Stimulated activated naive B cell treated with anti-CD40 and anti-IgM and Interleukin-4, amounts not matched to agents 10 μg/mL and 1 μg/mL and 100 μg/mL, for 72 hours (primary cell): Measurements from ENCODE around the gene CTSE.
A peak's percentile ranks its signal among the peaks of the same experiment; 100 is the strongest.

Source experiments
- ATAC-seq, 2 donors: fragments of 150-1000 bp; cut with Tn5 transposase; replicated peaks; 2 replicates each; pipeline ENCODE4 v1.10.0; 2021; ENCODE audit warnings: moderate library complexity in 1 of 2
- DNase-seq: peaks from one replicate; pipeline ENCODE4 v3.0.0; 2021
- H3K27ac Mint-ChIP-seq: one replicate; pipeline ENCODE4 v1.8.0; 2022; ENCODE audit warnings: mild to moderate bottlenecking, mixed read lengths
- H3K27me3 Mint-ChIP-seq, 2 donors: one replicate each; pipeline ENCODE4 v1.8.0; 2022; ENCODE audit warnings: mixed read lengths in 2 of 2
- H3K36me3 Mint-ChIP-seq, 2 donors: one replicate each; pipeline ENCODE4 v1.8.0; 2022; ENCODE audit warnings: mixed read lengths in 2 of 2, mild to moderate bottlenecking in 1 of 2
- H3K4me1 Mint-ChIP-seq, 2 donors: one replicate each; pipeline ENCODE4 v1.8.0; 2022; ENCODE audit warnings: mixed read lengths in 2 of 2, mild to moderate bottlenecking in 1 of 2
- H3K4me3 Mint-ChIP-seq, 2 donors: one replicate each; pipeline ENCODE4 v1.8.0; 2022; ENCODE audit warnings: mild to moderate bottlenecking in 2 of 2, mixed read lengths in 2 of 2, moderate library complexity in 1 of 2
- H3K9me3 Mint-ChIP-seq, 2 donors: one replicate each; pipeline ENCODE4 v1.8.0; 2022; ENCODE audit warnings: mixed read lengths in 2 of 2, mild to moderate bottlenecking in 1 of 2

The CTSE gene

DNA sequence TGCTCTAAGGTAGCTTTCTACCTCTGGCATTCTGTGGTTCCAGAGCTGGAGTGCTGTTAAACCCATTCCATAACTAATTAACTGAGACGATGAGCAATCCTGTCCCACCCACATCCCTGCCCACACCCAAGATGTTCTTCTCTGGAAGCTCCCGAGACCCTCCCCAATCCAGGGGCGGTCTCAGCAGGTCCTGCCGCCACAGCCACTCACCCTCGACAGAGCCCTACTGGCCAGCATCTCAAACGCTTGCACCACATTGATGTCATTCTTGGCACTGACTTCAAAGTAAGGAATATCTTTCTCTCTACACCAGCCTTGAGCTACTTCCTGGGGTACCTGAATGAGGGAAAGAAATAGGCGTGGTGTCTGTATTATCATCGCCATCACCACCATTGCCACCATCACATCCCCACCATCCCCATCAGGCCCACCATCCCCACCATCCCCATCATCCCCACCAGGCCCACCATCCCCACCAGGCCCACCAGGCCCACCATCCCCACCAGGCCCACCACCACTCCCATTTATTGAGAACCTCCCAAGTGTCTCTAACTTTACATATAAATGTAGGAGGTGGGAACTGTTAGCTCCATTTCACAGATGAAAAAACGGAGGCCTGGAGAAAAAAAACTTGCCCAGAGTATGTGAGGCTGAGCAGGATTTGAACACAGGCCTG lies 38.2 kb downstream of the CTSE start:
- Mint-ChIP-seq H3K36me3 (no peaks in the 10 kb centered on the region), H3K9me3 (peaks cover 3 to 6% of the 10 kb centered on the region in 2 donors), H3K4me1 (peaks cover 3 to 11% of the 10 kb centered on the region in 2 donors), H3K27me3 (peaks cover 5 to 11% of the 10 kb centered on the region in 2 donors), H3K4me3 (no peak overlapping the region), H3K27ac (no peak overlapping the region)
- DNase-seq (no peak), ATAC-seq (no peak)

- H3K36me3 Mint-ChIP-seq, result no peaks in the 10 kb centered on the region
- H3K4me3 Mint-ChIP-seq, result no peak overlapping the region
- peaks cover 3 to 11% of the 10 kb centered on the region in 2 donors for H3K4me1 Mint-ChIP-seq
- peaks cover 0 to 1% of the 10 kb centered on the region in 2 donors for H3K27me3 Mint-ChIP-seq
- ATAC-seq (peak; percentile 92 to 96), DNase-seq (peak; percentile 35)
- no peak overlapping the region for H3K27ac Mint-ChIP-seq
- H3K9me3 Mint-ChIP-seq, result peaks cover 3 to 6% of the 10 kb centered on the region in 2 donors
These were observed 39.6 kb downstream of the CTSE start for GRCh38 chr1:205983925-205984725.

DNA sequence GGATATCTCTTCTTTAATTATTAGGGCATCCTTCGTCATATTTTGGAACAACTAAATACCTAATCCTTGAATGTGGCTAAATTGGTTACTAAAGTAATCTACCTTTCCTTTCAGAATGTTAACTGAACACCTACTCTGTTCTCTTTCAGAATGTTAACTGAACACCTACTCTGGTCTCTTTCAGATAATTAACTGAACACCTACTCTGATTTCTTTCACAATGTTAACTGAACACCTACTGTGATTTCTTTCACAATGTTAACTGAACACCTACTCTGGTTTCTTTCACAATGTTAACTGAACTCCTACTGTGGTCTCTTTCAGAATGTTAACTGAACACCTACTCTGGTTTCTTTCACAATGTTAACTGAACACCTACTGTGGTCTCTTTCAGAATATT lies 42.4 kb downstream of the CTSE start:
- Mint-ChIP-seq H3K36me3 (no peaks in the 10 kb centered on the region), H3K27me3 (no peaks in the 10 kb centered on the region), H3K4me3 (no peak overlapping the region), H3K27ac (no peak overlapping the region), H3K4me1 (peaks cover 3 to 11% of the 10 kb centered on the region in 2 donors), H3K9me3 (peaks cover 3 to 6% of the 10 kb centered on the region in 2 donors)
- ATAC-seq (no peak), DNase-seq (no peak)

- no peaks in the 10 kb centered on the region for H3K27me3 Mint-ChIP-seq
- no peaks in the 10 kb centered on the region for H3K36me3 Mint-ChIP-seq
- no peak for ATAC-seq
- peaks cover 3 to 6% of the 10 kb centered on the region in 2 donors for H3K9me3 Mint-ChIP-seq
- H3K4me1 Mint-ChIP-seq, result peaks cover 3 to 11% of the 10 kb centered on the region in 2 donors
- no peak overlapping the region for H3K27ac Mint-ChIP-seq
- H3K4me3 Mint-ChIP-seq, result no peak overlapping the region
- no peak for DNase-seq
These were observed 43.3 kb downstream of the CTSE start for GRCh38 chr1:205980237-205980870.

- ATAC-seq, result no peak
- Mint-ChIP-seq H3K27me3 (no peaks in the 10 kb centered on the region), H3K4me3 (no peak overlapping the region), H3K36me3 (no peaks in the 10 kb centered on the region), H3K27ac (no peak overlapping the region), H3K4me1 (peaks cover 5 to 8% of the 10 kb centered on the region in 2 donors), H3K9me3 (peaks cover 3 to 6% of the 10 kb centered on the region in 2 donors)
- no peak for DNase-seq
These were observed 44.4 kb downstream of the CTSE start for GRCh38 chr1:205979301-205979700.

- peaks cover 0 to 6% of the 10 kb centered on the region in 2 donors for H3K4me1 Mint-ChIP-seq
- peaks cover 3 to 6% of the 10 kb centered on the region in 2 donors for H3K9me3 Mint-ChIP-seq
- peaks cover 0 to under 1% of the 10 kb centered on the region in 2 donors for H3K27me3 Mint-ChIP-seq
- no peak overlapping the region for H3K4me3 Mint-ChIP-seq
- H3K27ac Mint-ChIP-seq, result no peak overlapping the region
- DNase-seq (no peak), ATAC-seq (no peak)
- H3K36me3 Mint-ChIP-seq, result no peaks in the 10 kb centered on the region
These were observed 45.0 kb downstream of the CTSE start for GRCh38 chr1:205978676-205979075.

DNA sequence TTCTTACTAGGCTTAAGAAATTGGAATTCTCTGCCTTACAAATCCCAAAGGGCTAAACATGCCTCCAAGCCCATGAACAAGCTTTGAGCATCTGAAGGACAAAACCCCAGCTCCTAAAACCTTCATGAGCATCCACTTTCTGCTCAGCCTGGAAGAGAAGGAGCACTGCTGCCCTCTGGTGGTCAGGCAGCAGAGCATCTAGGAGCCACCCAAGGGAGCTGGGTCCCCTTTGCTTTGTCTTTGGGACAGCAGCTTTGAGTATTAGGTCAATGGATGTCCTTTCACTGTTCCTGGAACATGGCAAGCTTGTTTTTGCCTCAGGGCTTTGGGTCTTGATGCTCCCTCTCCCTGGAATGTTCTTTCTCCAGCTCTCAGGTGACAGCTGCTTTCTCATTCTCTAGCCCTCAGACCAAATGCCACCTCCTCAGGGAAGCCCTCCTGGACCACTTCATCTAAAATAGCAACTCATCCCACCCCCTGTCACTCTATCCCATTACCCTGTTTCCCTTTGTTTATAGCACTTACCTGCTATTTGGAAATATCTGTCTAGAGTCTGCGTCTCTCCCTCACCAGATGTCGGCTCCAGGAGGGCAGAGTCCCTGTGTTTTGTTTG lies 46.2 kb downstream of the CTSE start:
- DNase-seq (peak; percentile 59), ATAC-seq (peak; percentile 96 to 98)
- Mint-ChIP-seq H3K27ac (no peak overlapping the region), H3K36me3 (no peaks in the 10 kb centered on the region), H3K9me3 (peaks cover 3 to 6% of the 10 kb centered on the region in 2 donors), H3K4me3 (no peak overlapping the region), H3K27me3 (peaks cover 0 to 4% of the 10 kb centered on the region in 2 donors), H3K4me1 (peaks cover 0 to 12% of the 10 kb centered on the region in 2 donors)

DNA sequence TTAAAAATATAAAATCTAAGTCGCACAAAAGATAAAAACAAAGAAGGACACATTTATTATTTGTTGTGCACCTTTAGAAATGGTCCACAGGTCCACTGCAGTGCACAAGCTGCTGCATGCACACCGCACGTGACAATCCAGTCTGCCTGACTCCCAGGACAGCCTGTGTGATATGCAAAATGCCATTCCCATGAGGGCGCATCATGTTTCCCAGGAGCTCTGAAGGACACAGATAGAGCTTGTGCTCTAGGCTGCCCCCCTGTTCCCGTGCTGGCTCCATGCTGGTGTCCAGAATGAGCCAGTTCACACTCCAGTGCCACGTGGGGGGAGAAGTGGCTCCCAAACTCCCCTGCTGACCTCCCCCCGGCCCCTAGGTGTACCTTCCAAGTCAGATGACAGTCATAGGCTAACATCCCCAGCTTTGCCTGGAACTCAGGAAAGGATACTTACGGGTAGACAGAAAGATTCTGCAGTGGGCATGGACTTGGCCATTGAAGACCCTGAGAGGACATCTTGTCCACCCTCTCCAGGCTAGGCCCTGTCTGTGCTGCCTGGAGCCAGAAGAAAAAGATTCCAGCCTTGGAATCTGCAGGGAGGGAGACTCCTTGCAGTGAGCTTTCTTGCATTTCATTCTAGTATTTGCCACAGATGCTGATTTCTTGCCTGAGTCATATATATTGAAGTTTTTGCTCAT lies 46.8 kb downstream of the CTSE start:
- H3K27ac Mint-ChIP-seq, result no peak overlapping the region

GRCh38 chr1:205976036-205976435 lies 47.7 kb downstream of the CTSE start:
- ATAC-seq (no peak), DNase-seq (no peak)
- H3K27me3 Mint-ChIP-seq, result peaks cover 0 to 4% of the 10 kb centered on the region in 2 donors
- no peak overlapping the region for H3K4me3 Mint-ChIP-seq
- no peak overlapping the region for H3K27ac Mint-ChIP-seq
- H3K9me3 Mint-ChIP-seq, result no peaks in the 10 kb centered on the region
- H3K4me1 Mint-ChIP-seq, result peaks cover 0 to 12% of the 10 kb centered on the region in 2 donors
- no peaks in the 10 kb centered on the region for H3K36me3 Mint-ChIP-seq

More for the DNA sequence above, 46.8 kb downstream of the CTSE start:
- Mint-ChIP-seq H3K36me3 (no peaks in the 10 kb centered on the region), H3K4me1 (peaks cover 0 to 12% of the 10 kb centered on the region in 2 donors), H3K27me3 (peaks cover 0 to 4% of the 10 kb centered on the region in 2 donors), H3K4me3 (no peak overlapping the region), H3K9me3 (peaks cover under 1% of the 10 kb centered on the region in 2 donors)
- no peak for ATAC-seq
- DNase-seq, result no peak

DNA sequence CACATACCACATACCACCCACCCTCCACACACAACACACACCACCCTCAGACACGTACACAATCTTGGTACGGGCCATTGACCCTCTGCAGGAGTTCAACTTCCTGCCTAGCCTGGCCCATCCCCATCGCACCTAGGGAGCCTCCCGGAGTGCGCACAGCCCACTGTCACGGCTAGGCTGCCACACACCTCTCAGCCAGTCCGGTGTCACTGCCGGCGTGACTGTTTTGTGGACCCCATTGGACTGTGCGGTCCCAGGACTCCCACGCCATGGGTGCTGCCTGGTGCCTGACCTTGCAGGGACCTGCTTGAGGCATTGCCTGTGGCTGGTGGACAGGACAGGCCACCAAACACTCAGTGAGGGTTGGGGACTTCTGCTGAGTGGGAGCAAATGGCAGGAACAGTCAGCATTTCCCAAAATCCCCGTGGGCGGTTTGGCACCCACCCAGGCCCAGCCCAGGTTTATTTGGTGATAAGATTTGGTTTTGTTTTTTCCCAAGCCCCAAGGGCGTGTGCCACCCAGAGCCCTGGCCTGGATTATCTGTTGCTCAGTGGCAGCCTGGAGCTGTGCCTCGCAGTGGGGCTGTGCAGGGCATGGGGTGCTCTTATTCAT lies 48.2 kb downstream of the CTSE start:
- peaks cover 0 to 12% of the 10 kb centered on the region in 2 donors for H3K4me1 Mint-ChIP-seq
- DNase-seq (no peak), ATAC-seq (no peak)
- H3K36me3 Mint-ChIP-seq, result no peaks in the 10 kb centered on the region
- peaks cover 0 to 4% of the 10 kb centered on the region in 2 donors for H3K27me3 Mint-ChIP-seq
- no peak overlapping the region for H3K4me3 Mint-ChIP-seq
- no peaks in the 10 kb centered on the region for H3K9me3 Mint-ChIP-seq
- no peak overlapping the region for H3K27ac Mint-ChIP-seq

DNA sequence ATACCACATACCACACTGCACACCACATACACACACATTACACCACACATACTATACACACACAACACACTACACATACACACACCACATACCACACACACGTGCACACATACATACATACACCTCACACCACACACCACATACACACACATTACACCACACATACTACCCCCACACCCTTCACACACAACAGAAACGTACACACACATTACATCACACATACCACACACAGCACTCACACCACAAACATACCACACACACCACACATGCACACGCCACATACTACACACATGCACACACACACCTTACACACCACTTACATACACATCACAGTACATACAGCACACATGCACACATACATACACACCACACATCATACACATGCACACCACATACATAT lies 49.0 kb downstream of the CTSE start:
- Mint-ChIP-seq H3K9me3 (no peaks in the 10 kb centered on the region), H3K27me3 (peaks cover 0 to 4% of the 10 kb centered on the region in 2 donors), H3K4me3 (no peak overlapping the region), H3K27ac (no peak overlapping the region), H3K4me1 (peaks cover 0 to 12% of the 10 kb centered on the region in 2 donors), H3K36me3 (no peaks in the 10 kb centered on the region)
- DNase-seq, result no peak
- ATAC-seq, result no peak

GRCh38 chr1:205973377-205974232 lies 50.1 kb downstream of the CTSE start:
- no peak for DNase-seq
- peaks cover 0 to 4% of the 10 kb centered on the region in 2 donors for H3K27me3 Mint-ChIP-seq
- no peaks in the 10 kb centered on the region for H3K36me3 Mint-ChIP-seq
- H3K4me1 Mint-ChIP-seq, result peaks cover 0 to 12% of the 10 kb centered on the region in 2 donors
- H3K4me3 Mint-ChIP-seq, result no peak overlapping the region
- ATAC-seq, result no peak
- H3K27ac Mint-ChIP-seq, result no peak overlapping the region
- H3K9me3 Mint-ChIP-seq, result no peaks in the 10 kb centered on the region
